ENCODE data around the gene LRRC10B. TPM values are rescaled to one million over a fixed set of nuclear protein-coding genes. Genes with fewer than 3 reads are reported as not detected.

Gene LRRC10B
- total and polyA plus RNA-seq, 12 donors, result 0.33 to 2.6 (median 0.70) TPM; not detected in 1

DNA sequence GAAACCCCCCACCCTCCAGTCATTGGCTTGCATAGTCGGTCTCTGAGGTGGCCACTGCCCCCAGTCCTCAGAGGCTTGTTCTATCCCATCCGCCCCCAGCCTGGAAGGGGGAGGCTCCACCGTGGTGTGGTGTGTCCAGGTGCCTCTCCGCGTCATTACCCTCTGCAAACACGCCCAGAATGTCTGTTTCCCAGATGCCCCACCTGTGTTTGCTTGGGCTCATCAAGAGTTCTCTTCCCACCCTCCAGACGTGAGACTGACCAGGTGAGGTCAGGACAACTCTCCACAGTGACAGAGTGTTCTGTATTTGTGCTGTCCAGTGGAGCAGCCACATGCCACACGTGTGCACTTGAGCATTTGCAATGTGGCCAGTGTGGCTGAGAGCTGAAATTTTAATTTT lies 24.9 kb downstream of the LRRC10B start:
- peaks cover 0 to 50% (median 13%) of the 10 kb centered on the region in 9 donors for H3K4me1 ChIP-seq
- 87 to 89% methylated on average over 8 of the region's 8 CpGs for WGBS, 2 donors
- intact Hi-C loops (cut with DNase I), result loop anchor here in 3 of 10 donors (5.0 to 10.0 kb wide), 3 partner anchors 44 to 101 kb away; no protein-coding TSS in a partner anchor

DNA sequence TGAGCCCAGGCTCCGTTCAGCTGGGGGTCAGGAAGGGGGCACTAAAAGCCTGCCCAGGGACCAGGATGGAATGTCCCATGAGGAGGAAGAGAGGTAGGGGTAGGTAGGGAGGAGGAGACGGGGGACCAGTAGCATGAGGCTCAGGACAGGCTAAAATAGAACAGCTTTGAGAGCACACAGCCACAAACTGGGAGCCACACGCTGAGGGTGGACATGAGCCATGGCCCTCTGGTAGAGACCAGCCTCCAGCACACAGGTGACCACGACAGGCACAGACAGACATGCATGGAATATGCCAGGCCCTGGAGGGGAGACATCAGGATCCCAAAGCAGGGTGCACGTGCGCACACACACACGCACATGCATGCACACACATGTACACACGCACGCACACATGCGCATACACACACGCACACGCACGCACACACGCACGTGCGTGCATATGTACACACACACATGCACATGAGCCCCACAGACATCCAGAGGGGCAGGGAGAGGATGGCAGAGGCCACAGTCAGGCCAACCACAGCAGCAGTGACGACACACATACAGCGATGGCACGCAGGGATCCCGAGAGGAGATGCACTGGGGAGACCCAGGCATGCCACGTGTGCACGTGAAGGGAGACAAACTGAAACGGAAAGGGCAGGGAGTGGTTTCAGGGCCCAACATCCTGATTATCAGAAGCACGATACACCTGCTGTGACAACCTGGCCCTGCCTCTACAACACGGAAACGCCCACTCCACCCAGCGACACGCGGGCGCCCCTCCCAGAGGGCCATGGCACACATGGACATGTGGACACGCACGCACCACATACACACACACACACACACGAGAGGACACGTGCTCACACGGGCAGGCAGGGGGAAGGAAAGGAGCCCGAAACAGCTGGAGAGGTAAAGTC lies 25.7 kb downstream of the LRRC10B start:
- Histone ChIP-seq H3K9me3 (no peaks in the 10 kb centered on the region), H3K27ac (peak overlapping the region in 7 of 10 donors; percentile 59 to 78 (median 72)), H3K4me3 (no peak overlapping the region), H3K4me1 (peaks cover 0 to 57% (median 20%) of the 10 kb centered on the region in 9 donors), H3K36me3 (no peaks in the 10 kb centered on the region), H3K27me3 (no peaks in the 10 kb centered on the region)
- DNase-seq (no peak), ATAC-seq (peak in 2 of 8 donors; percentile 2 to 3)
- intact Hi-C loops (cut with DNase I), result loop anchor here in 3 of 10 donors (5.0 to 10.0 kb wide), 3 partner anchors 43 to 101 kb away; no protein-coding TSS in a partner anchor
- TF ChIP-seq, protein P1, sequence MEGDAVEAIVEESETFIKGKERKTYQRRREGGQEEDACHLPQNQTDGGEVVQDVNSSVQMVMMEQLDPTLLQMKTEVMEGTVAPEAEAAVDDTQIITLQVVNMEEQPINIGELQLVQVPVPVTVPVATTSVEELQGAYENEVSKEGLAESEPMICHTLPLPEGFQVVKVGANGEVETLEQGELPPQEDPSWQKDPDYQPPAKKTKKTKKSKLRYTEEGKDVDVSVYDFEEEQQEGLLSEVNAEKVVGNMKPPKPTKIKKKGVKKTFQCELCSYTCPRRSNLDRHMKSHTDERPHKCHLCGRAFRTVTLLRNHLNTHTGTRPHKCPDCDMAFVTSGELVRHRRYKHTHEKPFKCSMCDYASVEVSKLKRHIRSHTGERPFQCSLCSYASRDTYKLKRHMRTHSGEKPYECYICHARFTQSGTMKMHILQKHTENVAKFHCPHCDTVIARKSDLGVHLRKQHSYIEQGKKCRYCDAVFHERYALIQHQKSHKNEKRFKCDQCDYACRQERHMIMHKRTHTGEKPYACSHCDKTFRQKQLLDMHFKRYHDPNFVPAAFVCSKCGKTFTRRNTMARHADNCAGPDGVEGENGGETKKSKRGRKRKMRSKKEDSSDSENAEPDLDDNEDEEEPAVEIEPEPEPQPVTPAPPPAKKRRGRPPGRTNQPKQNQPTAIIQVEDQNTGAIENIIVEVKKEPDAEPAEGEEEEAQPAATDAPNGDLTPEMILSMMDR (IDR thresholded peaks at IDR 0.05), result no peak
- WGBS, 2 donors, result 64 to 70% methylated on average over 36 of the region's 36 CpGs

More for the DNA sequence above, 24.9 kb downstream of the LRRC10B start:
- no peaks in the 10 kb centered on the region for H3K36me3 ChIP-seq
- no peak for DNase-seq
- no peak for ATAC-seq
- H3K27me3 ChIP-seq, result no peaks in the 10 kb centered on the region
- no peak overlapping the region for H3K27ac ChIP-seq
- no peaks in the 10 kb centered on the region for H3K9me3 ChIP-seq
- H3K4me3 ChIP-seq, result no peak overlapping the region
- TF ChIP-seq, protein P1 (IDR thresholded peaks at IDR 0.05), result no peak

DNA sequence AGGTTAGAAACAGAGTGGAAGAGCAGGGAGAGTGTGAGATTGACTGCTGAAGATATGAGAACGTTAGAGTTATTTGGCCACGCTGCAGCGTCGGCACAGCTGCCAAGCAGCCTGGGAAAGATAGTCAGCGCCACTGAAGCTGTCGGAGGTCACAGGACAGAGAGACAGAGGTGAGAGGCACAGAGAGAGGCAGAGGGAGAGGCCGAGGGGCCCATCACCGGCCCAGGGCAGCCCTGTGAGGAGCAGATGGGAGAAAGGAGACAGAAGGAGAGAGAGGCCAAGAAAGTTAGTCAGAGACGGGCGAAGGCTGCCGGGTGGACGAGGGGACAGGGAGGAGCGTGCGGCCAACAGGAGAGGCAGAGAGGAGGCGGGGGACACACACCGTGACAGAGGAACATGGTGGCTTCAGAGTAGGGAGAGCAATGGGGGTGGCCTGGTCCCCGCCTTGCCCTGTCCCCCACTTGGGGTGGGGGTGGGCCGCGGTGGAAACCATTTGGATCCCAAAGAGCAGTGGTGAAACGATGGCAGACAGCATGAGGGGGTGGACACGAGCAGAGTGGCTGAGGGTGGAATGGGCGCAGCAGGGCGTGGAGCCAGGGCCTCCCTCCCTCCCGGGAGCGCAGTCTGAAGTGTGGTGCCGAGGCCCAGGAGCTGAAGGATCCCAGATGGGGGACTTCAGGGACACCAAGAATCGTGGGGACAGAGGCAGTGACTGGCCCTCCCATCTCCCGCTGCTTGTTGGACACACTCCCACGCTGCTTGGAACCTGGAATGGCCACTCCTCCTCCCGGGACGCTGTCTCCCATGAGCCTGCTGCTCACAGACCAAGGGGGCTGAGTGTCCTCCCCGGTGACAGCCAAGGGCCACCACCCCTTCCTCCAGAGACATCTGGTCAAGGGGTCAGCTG lies 26.6 kb downstream of the LRRC10B start:
- Histone ChIP-seq H3K27ac (peak overlapping the region in 8 of 10 donors; percentile 58 to 78 (median 70)), H3K27me3 (no peaks in the 10 kb centered on the region), H3K36me3 (no peaks in the 10 kb centered on the region), H3K4me1 (peaks cover 0 to 51% (median 20%) of the 10 kb centered on the region in 9 donors), H3K4me3 (no peak overlapping the region), H3K9me3 (no peaks in the 10 kb centered on the region)
- ATAC-seq (peak; percentile 38 to 79 (median 62)), DNase-seq (peak in 1 of 2 donors; percentile 49)
- TF ChIP-seq, protein P1 (IDR thresholded peaks at IDR 0.05), result no peak
- 40 to 45% methylated on average over 31 to 32 of the region's 32 CpGs for WGBS, 2 donors
- intact Hi-C loops (cut with DNase I), result loop anchor here in 5 of 10 donors (5.0 to 10.0 kb wide), 4 partner anchors 37 to 100 kb away; no protein-coding TSS in a partner anchor

All from heart right ventricle (tissue), 16 donors.